HCT116 (cell line): ENCODE measurements around the gene SPRYD4. TPM values are rescaled to one million over a fixed set of nuclear protein-coding genes. Genes with fewer than 3 reads are reported as not detected.

Experiments
- ATAC-seq: fragments of 200-7000 bp; cut with Tn5 transposase; 2 replicates; pipeline ENCODE4 v1.9.1; 2020; ENCODE audit warnings: mild to moderate bottlenecking, moderate library complexity
- Bru-seq: library from RNA; stranded (reverse); fragments of 400-500 nt; gene quantifications from one replicate; lab custom pipeline; 2021; lab: Mats Ljungman, UMichigan
- BruChase-seq, 2 experiments: library from RNA; stranded (reverse); fragments of 400-500 nt; gene quantifications; one replicate each; lab custom pipeline; 2021; lab: Mats Ljungman, UMichigan
- BruUV-seq: library from RNA; stranded (reverse); fragments of 400-500 nt; replicated peaks from 2 replicates; lab custom pipeline; 2021; lab: Mats Ljungman, UMichigan
- CTCF ChIA-PET: fragments of 300-600 bp; sonication (Branson Sonifier 250); formaldehyde crosslinking; loops from one replicate; lab custom pipeline; 2021; ENCODE audit warnings: antibody characterized with exemption; lab: Charles Lee
- POLR2A ChIA-PET: fragments of 300-600, 350-600 bp; sonication (Branson Sonifier 250); formaldehyde crosslinking; loops from one replicate; lab custom pipeline; 2021; ENCODE audit warnings: antibody characterized with exemption; lab: Charles Lee
- RAD21 ChIA-PET, 2 experiments: fragments of 300-600 bp; sonication (Branson Sonifier 250); formaldehyde crosslinking; loops; one replicate each; lab custom pipeline; 2023; ENCODE audit warnings: low total read pairs in 2 of 2; ENCODE audit not compliant: uncharacterized antibody in 2 of 2, unreplicated experiment in 2 of 2, low non-redundant PET in 1 of 2; lab: Charles Lee
- DNase-seq: peaks from one replicate; pipeline ENCODE4 v3.0.0-alpha.2; 2010; ENCODE audit warnings: low read depth, low spot score
- H2AFZ ChIP-seq: fragments of 200-600 bp; shearing (Covaris generic), sonication (generic); 2 replicates; pipeline ENCODE4 v1.6.1; 2017; ENCODE audit warnings: low read depth, mixed run types, mixed read lengths, antibody characterized with exemption, low read length; ENCODE audit not compliant: poor library complexity, severe bottlenecking
- H3K27ac ChIP-seq: 2 replicates; pipeline ENCODE4 v1.5.1; 2012; ENCODE audit warnings: low read depth, low read length
- H3K27me3 ChIP-seq: fragments of 200-600 bp; sonication (generic); 2 replicates; pipeline ENCODE4 v1.6.1; 2016; ENCODE audit warnings: mixed run types, low read length, mixed read lengths; ENCODE audit not compliant: insufficient read depth
- H3K36me3 ChIP-seq, 2 experiments: fragments of 200-500 bp in 1 of 2; fragments of 200-600 bp in 1 of 2; sonication (Bioruptor generic) in 1 of 2; sonication (generic) in 1 of 2; 2 replicates each; pipeline versions ENCODE4 v1.5.1 to v1.6.1; 2014 to 2016; ENCODE audit warnings: low read length in 2 of 2, inconsistent platforms in 1 of 2, mixed read lengths in 1 of 2, mixed run types in 1 of 2; ENCODE audit not compliant: insufficient read depth in 2 of 2, control insufficient read depth in 1 of 2
- H3K4me1 ChIP-seq, 2 experiments: fragments of 200-600 bp in 1 of 2; sonication (generic) in 1 of 2; 2 replicates each; pipeline versions ENCODE4 v1.5.1 to v1.6.1; 2012 to 2017; ENCODE audit warnings: low read length in 2 of 2, inconsistent platforms in 1 of 2, mild to moderate bottlenecking in 1 of 2, mixed read lengths in 1 of 2, mixed run types in 1 of 2, moderate library complexity in 1 of 2; ENCODE audit not compliant: insufficient read depth in 2 of 2, control insufficient read depth in 1 of 2
- H3K4me2 ChIP-seq: fragments of 200-600 bp; sonication (generic); 2 replicates; pipeline ENCODE4 v1.6.1; 2017; ENCODE audit warnings: mixed run types, low read length, mixed read lengths
- H3K4me3 ChIP-seq, 2 experiments: fragments of 200-600 bp in 1 of 2; sonication (generic) in 1 of 2; replicated peaks in 1 of 2; 2 replicates each; pipeline ENCODE4 v1.5.1; 2011 to 2016; ENCODE audit warnings: low read length in 2 of 2, control low read depth in 1 of 2, low read depth in 1 of 2, mild to moderate bottlenecking in 1 of 2, mixed read lengths in 1 of 2, mixed run types in 1 of 2
- H3K79me2 ChIP-seq: fragments of 200-600 bp; sonication (generic); 2 replicates; pipeline ENCODE4 v1.6.1; 2017; ENCODE audit warnings: mild to moderate bottlenecking, mixed run types, low read length, moderate library complexity, mixed read lengths; ENCODE audit not compliant: insufficient read depth
- H3K9ac ChIP-seq: fragments of 200-600 bp; sonication (generic); 2 replicates; pipeline ENCODE4 v1.6.1; 2016; ENCODE audit warnings: low read length, mixed read lengths
- H3K9me2 ChIP-seq: fragments of 200-600 bp; sonication (generic), shearing (Covaris generic); 2 replicates; pipeline ENCODE4 v1.6.1; 2017; ENCODE audit warnings: mixed run types, mild to moderate bottlenecking, moderate library complexity; ENCODE audit not compliant: insufficient read depth
- H3K9me3 ChIP-seq, 2 experiments: fragments of 200-500 bp in 1 of 2; fragments of 200-600 bp in 1 of 2; sonication (Bioruptor generic) in 1 of 2; sonication (generic) in 1 of 2; 2 replicates each; pipeline ENCODE4 v1.6.1; 2014 to 2017; ENCODE audit warnings: low read length in 2 of 2, mixed read lengths in 2 of 2, inconsistent platforms in 1 of 2, low read depth in 1 of 2, mild to moderate bottlenecking in 1 of 2, mixed run types in 1 of 2, moderate library complexity in 1 of 2; ENCODE audit not compliant: control insufficient read depth in 1 of 2, insufficient read depth in 1 of 2
- H4K20me1 ChIP-seq: fragments of 200-600 bp; sonication (generic), shearing (Covaris generic); 2 replicates; pipeline ENCODE4 v1.6.1; 2017; ENCODE audit warnings: mixed run types, mild to moderate bottlenecking, moderate library complexity; ENCODE audit not compliant: insufficient read depth
- CBX3 ChIP-seq: IDR thresholded peaks from 2 replicates; pipeline ENCODE4 v1.6.1; 2012; ENCODE audit warnings: low read depth
- EGR1 ChIP-seq: IDR thresholded peaks from 2 replicates; pipeline ENCODE4 v1.6.1; 2012; ENCODE audit warnings: low read depth
- ELF1 ChIP-seq: IDR thresholded peaks from 2 replicates; pipeline ENCODE4 v1.6.1; 2012; ENCODE audit warnings: low read depth, borderline replicate concordance
- FOSL1 ChIP-seq: IDR thresholded peaks from 2 replicates; pipeline ENCODE4 v1.6.1; 2012; ENCODE audit warnings: low read depth
- MAX ChIP-seq: IDR thresholded peaks from 2 replicates; pipeline ENCODE4 v1.6.1; 2012
- POLR2A ChIP-seq: IDR thresholded peaks from 2 replicates; pipeline ENCODE4 v1.7.0; 2011; ENCODE audit warnings: borderline replicate concordance; ENCODE audit not compliant: insufficient read depth, insufficient read length; ENCODE audit errors: extremely low read depth
- POLR2AphosphoS5 ChIP-seq: IDR thresholded peaks from 2 replicates; pipeline ENCODE4 v1.6.1; 2011; ENCODE audit warnings: mild to moderate bottlenecking, low read depth, low read length, moderate library complexity
- SIN3A ChIP-seq: IDR thresholded peaks from 2 replicates; pipeline ENCODE4 v1.6.1; 2012; ENCODE audit warnings: low read depth
- SP1 ChIP-seq: IDR thresholded peaks from 2 replicates; pipeline ENCODE4 v1.6.1; 2012; ENCODE audit warnings: low read depth
- SRF ChIP-seq: IDR thresholded peaks from 2 replicates; pipeline ENCODE4 v1.6.1; 2012; ENCODE audit warnings: low read depth
- TCF7L2 ChIP-seq: IDR thresholded peaks from 2 replicates; pipeline ENCODE4 v1.7.0; 2011; ENCODE audit warnings: borderline replicate concordance, inconsistent platforms; ENCODE audit not compliant: insufficient read depth, insufficient read length; ENCODE audit errors: extremely low read depth
- YY1 ChIP-seq: IDR thresholded peaks from 2 replicates; pipeline ENCODE4 v1.6.1; 2011; ENCODE audit warnings: low read length, low read depth, moderate library complexity, mild to moderate bottlenecking; ENCODE audit not compliant: insufficient replicate concordance; ENCODE audit errors: extremely low read depth
- intact Hi-C: fragments of 100-400 bp; cut with micrococcal nuclease; formaldehyde crosslinking; loops from 2 replicates; pipeline ENCODE4 v1.10.0; 2022
- long read RNA-seq: library from polyadenylated mRNA; unstranded; transcript quantifications from one replicate; pipeline ENCODE4 v2.0.0, GENCODE V29; 2021; ENCODE audit not compliant: unreplicated experiment
- polyA plus RNA-seq: library from polyadenylated mRNA; unstranded; fragments of >200 nt; gene quantifications from 2 replicates; pipeline ENCODE4 v1.2.1, GENCODE V29; 2012; ENCODE audit warnings: missing spikeins
- total RNA-seq: library from RNA; stranded (reverse); gene quantifications from one replicate; pipeline ENCODE4 v1.2.1, GENCODE V29; 2021; ENCODE audit not compliant: unreplicated experiment
- TF ChIP-seq, protein P1 (sequence below): IDR thresholded peaks from 2 replicates; pipeline ENCODE4 v1.6.1; 2012; ENCODE audit warnings: low read depth
- TF ChIP-seq, protein P2 (sequence below): IDR thresholded peaks from 2 replicates; pipeline ENCODE4 v1.6.1; 2011; ENCODE audit warnings: mild to moderate bottlenecking, low read length, moderate library complexity; ENCODE audit not compliant: insufficient replicate concordance; ENCODE audit errors: extremely low read depth
- TF ChIP-seq, protein P3 (sequence below), 3 experiments: fragments of 200-600 bp in 1 of 3; sonication (generic) in 1 of 3; IDR thresholded peaks in 2 of 3; conservative IDR thresholded peaks in 1 of 3; 2 replicates each; pipeline ENCODE4 v1.5.1; 2012 to 2017; ENCODE audit warnings: low read depth in 2 of 3, low read length in 2 of 3, antibody characterized with exemption in 1 of 3, borderline replicate concordance in 1 of 3, control low read depth in 1 of 3, mild to moderate bottlenecking in 1 of 3, mixed read lengths in 1 of 3, mixed run types in 1 of 3, moderate library complexity in 1 of 3; ENCODE audit not compliant: insufficient read depth in 1 of 3

Gene SPRYD4
- total RNA-seq (2.5 TPM), Bru-seq, nascent RNA (percentile 87 among the genes with signal in this experiment), BruChase-seq, experiment 1, labeled RNA remaining after a 6-hour chase (percentile 64 among the genes with signal in this experiment), BruChase-seq, experiment 2, labeled RNA remaining after a 2-hour chase (percentile 77 among the genes with signal in this experiment)
- polyA plus RNA-seq: 0.77 and 1.0 TPM in 2 replicates
- long read RNA-seq, full-length matches to known transcripts: 10 of 13 reads
- long read RNA-seq, partial matches to known transcripts: 0 of 13 reads
- long read RNA-seq, other reads (novel, unspliced or antisense): 3 of 13 reads

- peak within 1 kb of the TSS; percentile 73 for H2AFZ ChIP-seq
- peak within 1 kb of the TSS; percentile 68 for H3K27ac ChIP-seq
- no peaks in the 10 kb centered on the region for H3K27me3 ChIP-seq
- H3K9me3 ChIP-seq: no peaks in the 10 kb centered on the region
- H3K4me1 ChIP-seq: peaks cover 5 to 26% of the 10 kb centered on the region in 2 experiments
- TF ChIP-seq, protein P1, sequence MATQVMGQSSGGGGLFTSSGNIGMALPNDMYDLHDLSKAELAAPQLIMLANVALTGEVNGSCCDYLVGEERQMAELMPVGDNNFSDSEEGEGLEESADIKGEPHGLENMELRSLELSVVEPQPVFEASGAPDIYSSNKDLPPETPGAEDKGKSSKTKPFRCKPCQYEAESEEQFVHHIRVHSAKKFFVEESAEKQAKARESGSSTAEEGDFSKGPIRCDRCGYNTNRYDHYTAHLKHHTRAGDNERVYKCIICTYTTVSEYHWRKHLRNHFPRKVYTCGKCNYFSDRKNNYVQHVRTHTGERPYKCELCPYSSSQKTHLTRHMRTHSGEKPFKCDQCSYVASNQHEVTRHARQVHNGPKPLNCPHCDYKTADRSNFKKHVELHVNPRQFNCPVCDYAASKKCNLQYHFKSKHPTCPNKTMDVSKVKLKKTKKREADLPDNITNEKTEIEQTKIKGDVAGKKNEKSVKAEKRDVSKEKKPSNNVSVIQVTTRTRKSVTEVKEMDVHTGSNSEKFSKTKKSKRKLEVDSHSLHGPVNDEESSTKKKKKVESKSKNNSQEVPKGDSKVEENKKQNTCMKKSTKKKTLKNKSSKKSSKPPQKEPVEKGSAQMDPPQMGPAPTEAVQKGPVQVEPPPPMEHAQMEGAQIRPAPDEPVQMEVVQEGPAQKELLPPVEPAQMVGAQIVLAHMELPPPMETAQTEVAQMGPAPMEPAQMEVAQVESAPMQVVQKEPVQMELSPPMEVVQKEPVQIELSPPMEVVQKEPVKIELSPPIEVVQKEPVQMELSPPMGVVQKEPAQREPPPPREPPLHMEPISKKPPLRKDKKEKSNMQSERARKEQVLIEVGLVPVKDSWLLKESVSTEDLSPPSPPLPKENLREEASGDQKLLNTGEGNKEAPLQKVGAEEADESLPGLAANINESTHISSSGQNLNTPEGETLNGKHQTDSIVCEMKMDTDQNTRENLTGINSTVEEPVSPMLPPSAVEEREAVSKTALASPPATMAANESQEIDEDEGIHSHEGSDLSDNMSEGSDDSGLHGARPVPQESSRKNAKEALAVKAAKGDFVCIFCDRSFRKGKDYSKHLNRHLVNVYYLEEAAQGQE: no peak
- TF ChIP-seq, protein P2, sequence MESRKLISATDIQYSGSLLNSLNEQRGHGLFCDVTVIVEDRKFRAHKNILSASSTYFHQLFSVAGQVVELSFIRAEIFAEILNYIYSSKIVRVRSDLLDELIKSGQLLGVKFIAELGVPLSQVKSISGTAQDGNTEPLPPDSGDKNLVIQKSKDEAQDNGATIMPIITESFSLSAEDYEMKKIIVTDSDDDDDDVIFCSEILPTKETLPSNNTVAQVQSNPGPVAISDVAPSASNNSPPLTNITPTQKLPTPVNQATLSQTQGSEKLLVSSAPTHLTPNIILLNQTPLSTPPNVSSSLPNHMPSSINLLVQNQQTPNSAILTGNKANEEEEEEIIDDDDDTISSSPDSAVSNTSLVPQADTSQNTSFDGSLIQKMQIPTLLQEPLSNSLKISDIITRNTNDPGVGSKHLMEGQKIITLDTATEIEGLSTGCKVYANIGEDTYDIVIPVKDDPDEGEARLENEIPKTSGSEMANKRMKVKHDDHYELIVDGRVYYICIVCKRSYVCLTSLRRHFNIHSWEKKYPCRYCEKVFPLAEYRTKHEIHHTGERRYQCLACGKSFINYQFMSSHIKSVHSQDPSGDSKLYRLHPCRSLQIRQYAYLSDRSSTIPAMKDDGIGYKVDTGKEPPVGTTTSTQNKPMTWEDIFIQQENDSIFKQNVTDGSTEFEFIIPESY: peak; percentile 49
- TF ChIP-seq CBX3: peak; percentile 83; the same call in 1 of the 2 replicates
- TF ChIP-seq SRF: peak; percentile 95
- TF ChIP-seq MAX: peak; percentile 100
- peak; percentile 85 for TF ChIP-seq SP1
- no peak; the same call in 1 of the 2 replicates for TF ChIP-seq ELF1
- TF ChIP-seq POLR2AphosphoS5: peak; percentile 97
- TF ChIP-seq EGR1: peak; percentile 98
- TF ChIP-seq SIN3A: peak; percentile 96
- TF ChIP-seq, protein P3, sequence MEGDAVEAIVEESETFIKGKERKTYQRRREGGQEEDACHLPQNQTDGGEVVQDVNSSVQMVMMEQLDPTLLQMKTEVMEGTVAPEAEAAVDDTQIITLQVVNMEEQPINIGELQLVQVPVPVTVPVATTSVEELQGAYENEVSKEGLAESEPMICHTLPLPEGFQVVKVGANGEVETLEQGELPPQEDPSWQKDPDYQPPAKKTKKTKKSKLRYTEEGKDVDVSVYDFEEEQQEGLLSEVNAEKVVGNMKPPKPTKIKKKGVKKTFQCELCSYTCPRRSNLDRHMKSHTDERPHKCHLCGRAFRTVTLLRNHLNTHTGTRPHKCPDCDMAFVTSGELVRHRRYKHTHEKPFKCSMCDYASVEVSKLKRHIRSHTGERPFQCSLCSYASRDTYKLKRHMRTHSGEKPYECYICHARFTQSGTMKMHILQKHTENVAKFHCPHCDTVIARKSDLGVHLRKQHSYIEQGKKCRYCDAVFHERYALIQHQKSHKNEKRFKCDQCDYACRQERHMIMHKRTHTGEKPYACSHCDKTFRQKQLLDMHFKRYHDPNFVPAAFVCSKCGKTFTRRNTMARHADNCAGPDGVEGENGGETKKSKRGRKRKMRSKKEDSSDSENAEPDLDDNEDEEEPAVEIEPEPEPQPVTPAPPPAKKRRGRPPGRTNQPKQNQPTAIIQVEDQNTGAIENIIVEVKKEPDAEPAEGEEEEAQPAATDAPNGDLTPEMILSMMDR (IDR thresholded peaks at IDR 0.05 in 2 of 3, conservative IDR thresholded peaks at IDR 0.05 in 1 of 3; ENCODE audit: borderline replicate concordance in 1 of 3, insufficient read depth in 1 of 3, low read depth in 2 of 3, low read length in 2 of 3): peak; percentile 15 to 43 (median 24); a peak in 2 of 6 replicates
- TF ChIP-seq FOSL1: no peak
- peak; percentile 95 for TF ChIP-seq POLR2A
- TF ChIP-seq YY1: peak; percentile 93
- TF ChIP-seq TCF7L2: peak; percentile 70
- TF ChIP-seq, all 23 proteins: peak for 12
- ChIA-PET RAD21 (no interaction called here), POLR2A (interaction anchor here (0.6 to 1.2 kb wide), 2 partner anchors 82 to 169 kb away, joined by 3 to 4 read pairs; no protein-coding TSS in a partner anchor), CTCF (no interaction called here)
- ATAC-seq (peak; percentile 84), DNase-seq (peak; percentile 82)
- BruUV-seq: TSS peak; percentile 64
- no peaks in the 10 kb centered on the region for H3K9me2 ChIP-seq
- H3K4me2 ChIP-seq: peak within 1 kb of the TSS; percentile 87
- intact Hi-C loops: no loop called here
- H3K9ac ChIP-seq: peak within 1 kb of the TSS; percentile 92
- H4K20me1 ChIP-seq: no peaks in the 10 kb centered on the region
- peaks cover 33% of the 10 kb centered on the region for H3K79me2 ChIP-seq
- peaks cover 0 to 17% of the 10 kb centered on the region in 2 experiments; a peak in 2 of 4 replicates for H3K36me3 ChIP-seq
- peak within 1 kb of the TSS; percentile 74 to 99 for H3K4me3 ChIP-seq
These were observed at the start of gene SPRYD4 for GRCh38 chr12:56468216-56469006. SPRYD4 (plus strand) TSS chr12:56468578; CDS start chr12:56468592, 14 bp downstream.
